Measurements from ENCODE around the gene PGAM1.

- TF ChIP-seq POLR2AphosphoS5 (IDR thresholded peaks at IDR 0.05) (no peak), EP300 (IDR thresholded peaks at IDR 0.05) (no peak), CTCF (IDR thresholded peaks at IDR 0.05) (no peak), POLR2A (IDR thresholded peaks at IDR 0.05) (no peak)
Measured at GRCh38 chr10:97442277-97442676, 16.3 kb downstream of the PGAM1 start.

Data from stomach (tissue), 4 donors.